ENCODE measurements around the gene EEFSEC.

DNA sequence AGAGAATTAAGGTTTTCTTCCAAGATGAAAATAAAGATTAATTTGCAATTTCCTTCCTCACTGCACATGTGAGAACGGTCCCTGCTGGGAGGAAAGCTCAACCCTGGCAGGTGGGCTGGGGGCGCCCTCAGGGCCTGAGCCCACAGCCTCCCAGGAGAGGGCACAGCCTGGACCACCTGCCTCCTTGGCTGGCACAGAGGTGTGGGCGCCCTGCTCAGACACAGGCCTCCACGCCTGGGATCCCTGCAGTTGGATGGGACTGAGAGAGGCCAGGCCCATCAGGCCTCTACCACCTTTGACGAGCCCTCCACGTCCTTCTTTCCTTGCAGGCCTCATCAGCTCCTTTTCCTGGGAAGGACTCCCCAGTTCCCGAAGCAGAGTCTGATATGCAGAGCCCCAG lies 267.0 kb downstream of the EEFSEC start:
- TF ChIP-seq, protein P1, sequence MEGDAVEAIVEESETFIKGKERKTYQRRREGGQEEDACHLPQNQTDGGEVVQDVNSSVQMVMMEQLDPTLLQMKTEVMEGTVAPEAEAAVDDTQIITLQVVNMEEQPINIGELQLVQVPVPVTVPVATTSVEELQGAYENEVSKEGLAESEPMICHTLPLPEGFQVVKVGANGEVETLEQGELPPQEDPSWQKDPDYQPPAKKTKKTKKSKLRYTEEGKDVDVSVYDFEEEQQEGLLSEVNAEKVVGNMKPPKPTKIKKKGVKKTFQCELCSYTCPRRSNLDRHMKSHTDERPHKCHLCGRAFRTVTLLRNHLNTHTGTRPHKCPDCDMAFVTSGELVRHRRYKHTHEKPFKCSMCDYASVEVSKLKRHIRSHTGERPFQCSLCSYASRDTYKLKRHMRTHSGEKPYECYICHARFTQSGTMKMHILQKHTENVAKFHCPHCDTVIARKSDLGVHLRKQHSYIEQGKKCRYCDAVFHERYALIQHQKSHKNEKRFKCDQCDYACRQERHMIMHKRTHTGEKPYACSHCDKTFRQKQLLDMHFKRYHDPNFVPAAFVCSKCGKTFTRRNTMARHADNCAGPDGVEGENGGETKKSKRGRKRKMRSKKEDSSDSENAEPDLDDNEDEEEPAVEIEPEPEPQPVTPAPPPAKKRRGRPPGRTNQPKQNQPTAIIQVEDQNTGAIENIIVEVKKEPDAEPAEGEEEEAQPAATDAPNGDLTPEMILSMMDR (IDR thresholded peaks at IDR 0.05; ENCODE audit: insufficient read depth, low read depth, low read length), result no peak
- TF ChIP-seq EZH2 (IDR thresholded peaks at IDR 0.05; ENCODE audit: insufficient read depth, low read length), result no peak
